ENCODE data around the gene KLLN.
"Not testable (repeated sequence)": the region's sequence is repeated elsewhere in the genome, so short reads cannot be mapped to it uniquely, and the experiment has no call there.

Gene KLLN, protein sequence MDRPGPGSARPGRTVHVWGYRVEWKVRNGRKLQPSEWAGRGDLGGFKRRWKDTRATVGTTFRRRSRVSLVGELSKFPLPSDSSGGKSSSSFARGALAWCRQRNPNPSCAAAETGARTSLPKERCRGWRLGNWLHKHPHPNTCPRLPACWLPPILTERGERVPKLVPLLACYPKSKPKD

DNA sequence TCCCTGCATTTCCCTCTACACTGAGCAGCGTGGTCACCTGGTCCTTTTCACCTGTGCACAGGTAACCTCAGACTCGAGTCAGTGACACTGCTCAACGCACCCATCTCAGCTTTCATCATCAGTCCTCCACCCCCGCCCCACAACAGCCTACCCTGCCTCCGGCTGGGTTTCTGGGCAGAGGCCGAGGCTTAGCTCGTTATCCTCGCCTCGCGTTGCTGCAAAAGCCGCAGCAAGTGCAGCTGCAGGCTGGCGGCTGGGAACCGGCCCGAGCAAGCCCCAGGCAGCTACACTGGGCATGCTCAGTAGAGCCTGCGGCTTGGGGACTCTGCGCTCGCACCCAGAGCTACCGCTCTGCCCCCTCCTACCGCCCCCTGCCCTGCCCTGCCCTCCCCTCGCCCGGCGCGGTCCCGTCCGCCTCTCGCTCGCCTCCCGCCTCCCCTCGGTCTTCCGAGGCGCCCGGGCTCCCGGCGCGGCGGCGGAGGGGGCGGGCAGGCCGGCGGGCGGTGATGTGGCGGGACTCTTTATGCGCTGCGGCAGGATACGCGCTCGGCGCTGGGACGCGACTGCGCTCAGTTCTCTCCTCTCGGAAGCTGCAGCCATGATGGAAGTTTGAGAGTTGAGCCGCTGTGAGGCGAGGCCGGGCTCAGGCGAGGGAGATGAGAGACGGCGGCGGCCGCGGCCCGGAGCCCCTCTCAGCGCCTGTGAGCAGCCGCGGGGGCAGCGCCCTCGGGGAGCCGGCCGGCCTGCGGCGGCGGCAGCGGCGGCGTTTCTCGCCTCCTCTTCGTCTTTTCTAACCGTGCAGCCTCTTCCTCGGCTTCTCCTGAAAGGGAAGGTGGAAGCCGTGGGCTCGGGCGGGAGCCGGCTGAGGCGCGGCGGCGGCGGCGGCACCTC, at the start of gene KLLN, which contains the start of gene PTEN:
Gene KLLN, minus strand, starts transcription at position 481 of the 891 bp plus-strand sequence. CDS start 1,046 bp downstream, outside the sequence.
Gene PTEN, plus strand, starts transcription at position 573 of the 891 bp plus-strand sequence. CDS start 845 bp downstream, outside the sequence.
- DNase-seq, result peak; percentile 95

DNA sequence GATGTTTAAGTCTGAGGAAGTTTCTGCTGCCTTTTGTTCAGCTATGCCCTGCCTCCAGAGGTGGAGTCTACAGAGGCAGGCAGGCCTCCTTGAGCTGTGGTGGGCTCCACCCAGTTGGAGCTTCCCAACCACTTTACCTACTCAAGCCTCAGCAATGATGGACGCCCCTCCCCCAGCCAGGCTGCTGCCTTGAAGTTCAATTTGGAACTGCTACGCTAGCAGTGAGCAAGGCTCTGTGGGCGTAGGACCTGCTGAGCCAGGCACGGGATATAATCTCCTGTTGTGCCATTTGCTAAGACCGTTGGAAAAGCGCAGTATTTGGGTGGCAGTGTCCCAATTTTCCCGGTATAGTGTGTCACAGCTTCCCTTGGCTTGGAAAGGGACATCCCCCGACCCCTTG, 40.1 kb upstream of the KLLN start:
- DNase-seq, result not testable (repeated sequence)

DNA sequence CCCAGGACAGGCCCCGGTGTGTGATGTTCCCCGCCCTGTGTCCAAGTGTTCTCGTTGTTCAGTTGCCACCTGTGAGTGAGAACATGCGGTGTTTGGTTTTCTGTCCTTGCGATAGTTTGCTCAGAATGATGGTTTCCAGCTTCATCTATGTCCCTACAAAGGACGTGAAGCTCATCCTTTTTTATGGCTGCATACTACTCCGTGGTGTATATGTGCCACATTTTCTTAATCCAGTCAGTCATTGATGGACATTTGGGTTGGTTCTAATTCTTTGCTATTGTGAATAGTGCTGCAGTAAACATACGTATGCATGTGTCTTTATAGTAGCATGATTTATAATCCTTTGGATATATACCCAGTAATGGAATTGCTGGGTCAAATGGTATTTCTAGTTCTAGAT, 34.6 kb upstream of the KLLN start:
- DNase-seq, result not testable (repeated sequence)

DNA sequence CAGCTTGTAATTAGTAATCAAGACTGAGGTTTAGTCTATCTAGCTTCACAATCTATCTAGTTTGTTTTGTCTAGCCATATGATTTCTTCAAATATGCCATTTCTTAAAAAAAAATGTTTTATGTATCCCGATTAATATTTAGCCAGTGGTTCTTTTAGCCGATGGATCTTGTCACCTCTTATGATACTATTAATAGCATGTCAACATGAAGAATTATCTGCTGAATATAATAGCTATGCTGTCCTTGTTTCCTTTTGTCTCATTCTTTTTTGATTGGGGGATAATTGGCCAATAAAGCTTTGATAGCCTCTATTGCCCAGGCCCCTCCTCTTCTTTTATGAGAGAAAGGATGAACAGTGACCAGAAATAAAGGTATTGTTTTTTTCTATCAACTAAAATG, 32.9 kb upstream of the KLLN start:
- DNase-seq, result no peak

DNA sequence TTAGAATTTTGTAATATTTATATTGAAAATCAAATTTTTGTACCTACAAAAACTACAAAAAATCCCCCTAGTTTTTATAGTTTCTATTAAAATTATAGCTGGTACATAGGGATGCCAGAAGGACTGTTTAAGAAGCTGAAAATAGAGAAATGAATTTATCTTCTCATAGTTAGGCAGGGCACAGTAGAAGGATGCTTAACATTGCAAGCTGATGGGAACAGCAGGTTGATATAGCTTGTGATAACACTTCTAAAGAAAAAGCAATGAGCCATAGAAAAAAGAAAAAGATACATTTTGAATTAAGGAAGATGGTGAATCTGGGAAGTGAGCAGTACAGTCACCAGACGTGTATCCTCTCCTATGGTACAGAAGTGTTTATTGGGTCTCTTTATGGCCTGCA, 32.1 kb upstream of the KLLN start:
- DNase-seq, result no peak

DNA sequence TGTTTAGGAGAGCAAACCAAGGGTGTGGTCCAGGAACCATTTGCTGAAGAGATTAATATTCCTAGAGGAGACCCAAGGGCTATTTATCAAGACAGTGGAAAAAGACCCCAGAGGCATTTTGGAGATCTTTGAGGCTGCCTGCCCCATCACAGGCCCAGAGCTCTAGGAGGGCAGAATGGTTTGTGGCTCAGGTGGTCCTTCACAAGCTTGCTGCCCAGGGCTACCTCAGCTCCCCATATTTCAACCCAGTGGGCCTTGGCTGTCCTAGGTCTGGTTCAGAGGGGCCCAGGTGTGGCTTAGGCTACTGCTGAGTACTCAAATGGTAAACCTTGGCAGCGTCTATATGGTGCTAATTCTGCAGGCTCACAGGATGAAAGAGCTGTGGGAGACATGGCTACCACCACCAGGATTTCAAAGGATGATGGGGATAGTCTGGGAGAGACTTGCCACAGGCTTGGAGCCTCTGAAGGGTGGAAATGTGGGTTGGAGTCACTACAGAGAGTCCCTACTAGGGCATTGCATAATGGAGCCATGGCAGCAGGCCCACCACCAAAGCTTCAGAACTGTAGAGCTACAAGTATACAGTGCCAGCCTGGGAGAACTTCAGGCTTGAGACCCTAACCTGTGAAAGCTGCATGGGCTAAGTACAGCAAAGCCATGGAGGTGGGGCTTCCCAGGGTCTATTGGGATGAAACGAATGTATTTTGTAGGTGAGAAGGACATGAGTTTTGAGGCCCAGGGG, 24.4 kb upstream of the KLLN start:
- no peak for DNase-seq

DNA sequence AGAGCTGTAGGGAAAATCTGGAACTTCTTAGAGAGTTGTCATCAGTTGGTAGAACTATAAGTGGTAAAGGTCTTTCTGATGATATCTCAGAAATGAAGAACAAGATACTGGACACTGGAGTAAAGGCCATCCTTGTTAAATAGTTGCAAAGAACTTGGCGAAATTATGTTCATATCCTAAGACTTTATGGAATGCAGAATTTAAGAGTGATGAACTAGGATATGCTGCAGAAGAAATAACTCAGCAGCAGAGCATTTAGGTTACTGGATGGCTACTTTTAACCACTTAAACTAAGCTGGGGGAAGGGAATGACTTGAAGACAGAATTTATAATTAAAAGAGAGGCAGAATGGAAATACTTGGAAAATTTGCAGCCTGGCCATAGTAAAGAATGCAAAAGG, 23.8 kb upstream of the KLLN start:
- DNase-seq, result no peak

DNA sequence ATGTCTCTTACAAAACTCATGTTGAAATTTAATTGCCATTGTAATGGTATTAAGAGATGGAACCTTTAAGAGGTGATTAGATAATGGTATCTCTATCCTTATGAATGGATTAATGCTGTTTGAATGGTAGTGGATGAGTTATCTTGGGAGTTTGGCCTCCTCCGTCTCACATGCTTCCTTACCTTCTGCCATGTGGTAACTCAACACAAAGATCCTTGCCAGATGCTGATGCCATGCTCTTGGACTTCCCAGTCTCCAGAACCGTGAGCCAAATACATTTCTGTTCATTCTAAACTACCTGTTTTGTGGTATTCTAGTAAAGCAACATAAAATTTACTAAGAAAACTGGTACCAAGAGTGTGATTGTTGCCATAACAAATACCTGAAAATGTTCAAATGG, 23.3 kb upstream of the KLLN start:
- DNase-seq, result no peak

DNA sequence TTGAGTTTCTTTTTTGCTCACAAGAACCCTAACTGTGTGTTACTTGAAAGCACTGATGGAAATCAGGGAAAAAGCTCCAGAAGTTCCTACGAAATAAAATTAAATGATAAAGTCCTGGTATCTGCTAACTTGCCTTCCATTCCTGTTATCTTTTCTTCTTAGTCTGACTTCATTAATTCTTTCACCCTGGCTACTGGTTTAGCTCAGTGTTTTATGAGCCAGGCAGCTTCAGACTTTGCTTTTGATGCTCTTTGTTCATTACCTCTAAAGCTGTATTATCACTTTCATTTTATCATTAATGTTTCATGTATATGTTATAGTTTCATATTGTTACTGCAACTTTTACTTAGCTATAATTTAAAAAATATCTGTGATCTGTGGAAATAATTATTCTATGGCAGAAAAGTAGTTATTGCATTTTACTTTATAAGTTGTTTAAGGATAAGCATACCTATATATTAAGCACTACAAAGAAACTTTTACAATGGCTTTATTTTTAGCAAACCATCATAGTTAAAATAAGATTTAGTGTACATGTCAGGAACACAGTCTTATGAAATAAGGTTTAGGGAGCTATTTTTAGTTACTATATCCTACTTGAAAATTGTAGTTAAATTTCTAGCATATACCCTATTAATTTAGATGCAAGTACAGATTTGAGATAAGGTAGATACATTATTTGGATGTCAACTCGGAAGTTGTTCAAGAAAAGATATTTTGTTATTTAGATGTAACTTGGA, 19.4 kb upstream of the KLLN start:
- DNase-seq, result no peak

DNA sequence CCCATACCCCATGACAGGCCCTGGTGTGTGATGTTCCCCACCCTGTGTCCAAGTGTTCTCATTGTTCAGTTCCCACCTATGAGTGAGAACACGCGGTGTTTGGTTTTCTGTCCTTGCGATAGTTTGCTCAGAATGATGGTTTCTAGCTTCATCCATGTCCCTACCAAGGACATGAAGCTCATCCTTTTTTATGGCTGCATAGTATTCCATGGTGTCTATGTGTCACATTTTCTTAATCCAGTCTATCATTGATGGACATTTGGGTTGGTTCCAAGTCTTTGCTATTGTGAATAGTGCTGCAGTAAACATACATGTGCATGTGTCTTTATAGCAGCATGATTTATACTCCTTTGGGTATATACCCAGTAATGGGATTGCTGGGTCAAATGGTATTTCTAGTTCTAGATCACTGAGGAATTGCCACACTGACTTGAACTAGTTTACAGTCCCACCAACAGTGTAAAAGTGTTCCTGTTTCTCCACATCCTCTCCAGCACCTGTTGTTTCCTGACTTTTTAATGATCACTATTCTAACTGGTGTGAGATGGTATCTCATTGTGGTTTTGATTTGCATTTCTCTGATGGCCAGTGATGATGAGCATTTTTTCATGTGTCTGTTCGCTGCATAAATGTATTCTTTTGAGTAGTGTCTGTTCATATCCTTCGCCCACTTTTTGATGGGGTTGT, 18.2 kb upstream of the KLLN start:
- not testable (repeated sequence) for DNase-seq

DNA sequence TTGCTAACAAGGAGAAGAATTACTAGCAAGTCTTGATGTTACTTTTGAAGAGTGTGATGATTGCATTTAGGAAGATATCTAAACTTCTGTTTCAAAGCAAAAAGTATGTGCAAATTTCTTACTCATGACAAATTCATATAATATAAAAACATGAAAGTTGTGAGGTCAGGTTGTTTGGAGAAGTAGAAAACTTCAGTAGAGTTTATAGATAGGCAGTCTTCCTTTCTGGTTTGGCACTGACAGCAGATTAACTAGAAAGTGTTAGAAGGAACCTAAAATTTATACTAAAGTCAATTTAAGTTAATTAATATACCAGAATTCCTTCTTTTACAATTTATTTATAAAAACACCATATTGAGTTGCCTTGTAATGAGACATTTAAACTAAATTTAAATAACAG, 17.0 kb upstream of the KLLN start:
- DNase-seq, result no peak

DNA sequence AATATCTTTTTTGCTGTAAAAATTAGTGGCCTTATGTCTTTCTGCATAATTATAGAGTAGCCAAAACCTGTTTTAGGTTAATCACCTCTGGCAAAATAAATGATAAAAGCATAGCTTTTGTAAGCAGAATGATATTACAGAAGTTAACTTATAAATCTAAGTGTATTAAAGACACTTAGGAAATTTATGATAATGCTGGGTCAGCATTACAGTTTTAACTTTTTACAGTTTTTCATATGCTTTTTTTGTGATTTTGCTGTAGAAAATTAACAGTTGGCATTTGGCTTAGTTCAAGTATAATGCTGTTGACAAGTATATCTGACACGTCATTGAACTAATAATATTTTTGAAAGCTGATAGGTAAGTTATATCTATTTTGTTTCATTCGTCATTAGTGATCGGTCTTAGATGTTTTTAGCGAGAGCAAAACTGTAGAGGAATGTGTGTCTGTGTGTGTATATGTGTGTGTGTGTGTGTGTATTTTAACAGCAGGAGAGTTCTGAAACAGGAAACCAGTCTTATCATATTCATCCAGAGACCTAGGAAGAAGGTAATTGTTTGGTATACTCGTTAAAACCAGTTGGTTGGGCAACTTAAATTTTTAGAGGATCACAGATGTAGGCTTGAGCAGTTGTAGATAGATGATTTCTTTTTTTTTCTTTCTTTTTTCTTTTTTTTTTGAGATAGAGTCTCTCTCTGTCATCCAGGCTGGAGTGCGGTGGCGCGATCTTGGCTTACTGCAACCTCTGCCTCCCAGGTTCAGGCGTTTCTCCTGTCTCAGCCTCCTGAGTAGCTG, 15.5 kb upstream of the KLLN start:
- no peak for DNase-seq

DNA sequence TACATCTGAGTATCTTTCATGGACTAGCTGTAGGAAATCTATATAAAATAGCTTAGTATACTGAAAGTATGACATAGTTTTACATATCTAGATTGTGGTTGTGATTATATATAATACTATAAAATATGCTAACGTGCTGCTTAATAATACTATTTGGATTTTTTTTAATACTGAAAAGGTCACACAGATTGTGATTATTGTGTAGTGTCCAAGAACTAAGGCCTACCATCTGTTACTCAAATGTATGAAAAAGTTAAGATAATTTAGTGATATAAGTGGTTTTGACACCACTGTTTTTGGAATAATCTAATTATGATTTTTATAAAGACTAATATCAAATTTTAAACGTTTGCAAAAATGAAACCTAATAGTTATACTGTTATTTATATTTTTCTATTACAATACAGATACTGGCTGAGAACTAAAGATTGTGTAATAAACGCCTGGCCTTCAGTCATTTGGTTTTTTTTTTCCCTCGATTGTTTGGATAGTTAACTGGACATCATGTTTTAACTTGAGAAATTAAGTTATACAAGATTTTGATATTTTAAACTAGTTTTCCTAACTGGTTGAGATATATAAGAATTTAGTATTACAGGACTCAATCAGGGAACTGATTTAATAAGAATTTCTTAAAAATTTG, 12.7 kb upstream of the KLLN start:
- DNase-seq, result no peak

DNA sequence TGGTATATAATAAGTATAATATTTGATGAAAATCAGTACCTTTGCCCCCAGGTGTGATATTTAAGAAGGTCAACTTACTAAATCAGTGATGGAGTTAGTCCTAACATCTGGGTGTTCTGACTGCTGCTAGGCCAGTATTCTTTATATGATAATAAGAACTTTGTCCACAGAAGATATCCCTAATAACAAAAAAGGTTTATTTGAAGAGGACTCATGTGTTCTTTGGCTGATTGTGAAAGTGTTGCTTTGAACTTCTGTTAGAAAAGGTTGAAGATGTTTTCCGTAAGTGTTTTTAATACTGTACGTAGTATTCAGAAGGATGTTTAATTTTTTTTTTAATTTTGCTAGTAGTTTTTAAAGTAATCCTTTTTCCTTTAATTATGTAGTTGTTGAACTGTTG, 10.3 kb upstream of the KLLN start:
- DNase-seq, result no peak

DNA sequence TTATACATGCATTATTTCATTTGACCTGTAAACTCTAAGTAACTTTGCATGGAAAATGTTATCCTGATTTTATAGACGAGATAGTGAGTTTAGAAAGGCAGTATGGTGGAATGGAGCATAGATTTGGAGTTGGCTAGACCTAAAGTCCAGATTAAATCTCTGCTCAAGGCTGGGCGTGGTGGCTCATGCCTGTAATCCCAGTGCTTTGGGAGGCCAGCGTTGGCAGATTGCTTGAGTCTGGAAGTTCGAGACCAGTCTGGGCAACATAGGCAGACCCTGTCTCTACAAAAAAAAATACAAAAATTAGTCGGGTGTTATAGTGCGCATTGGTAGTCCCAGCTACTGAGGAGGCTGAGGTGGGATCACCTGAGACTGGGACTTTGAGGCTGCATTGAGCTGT, 9.5 kb upstream of the KLLN start:
- DNase-seq, result no peak

DNA sequence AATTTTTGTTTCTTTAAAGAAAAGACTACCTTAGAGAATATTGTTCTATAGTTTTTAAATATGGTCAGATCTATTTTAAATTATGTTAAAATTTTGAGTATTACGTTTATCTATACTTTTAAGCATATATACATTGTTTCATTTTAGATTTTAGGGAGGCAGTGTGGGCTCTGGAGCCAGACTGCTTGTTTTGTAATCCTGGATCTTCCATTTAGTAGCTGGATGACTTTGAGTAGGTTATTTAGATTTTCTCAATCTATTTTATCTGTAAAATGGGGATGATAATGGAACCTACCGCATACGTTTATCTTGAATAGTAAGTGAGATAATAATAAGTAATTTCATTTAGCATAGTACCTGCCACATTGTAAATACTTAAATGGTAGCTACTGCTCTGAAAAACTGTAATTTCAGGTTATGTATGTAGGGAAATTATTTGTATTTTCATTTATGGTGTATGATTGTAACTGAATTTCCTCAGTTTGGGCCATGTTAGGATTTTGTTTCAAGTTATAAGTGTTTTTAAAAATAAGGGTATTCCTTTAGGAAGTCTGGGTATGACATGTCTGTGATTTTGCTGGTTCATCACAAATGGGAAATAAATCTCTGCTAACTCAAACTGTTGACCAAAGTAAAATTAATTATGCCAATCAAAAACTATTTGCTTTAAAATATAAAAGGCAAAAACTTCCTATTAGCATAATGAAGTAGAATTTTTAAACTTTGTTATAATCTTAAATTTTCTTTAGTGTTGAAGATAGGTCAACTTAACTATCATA, 6.6 kb upstream of the KLLN start:
- DNase-seq, result no peak

DNA sequence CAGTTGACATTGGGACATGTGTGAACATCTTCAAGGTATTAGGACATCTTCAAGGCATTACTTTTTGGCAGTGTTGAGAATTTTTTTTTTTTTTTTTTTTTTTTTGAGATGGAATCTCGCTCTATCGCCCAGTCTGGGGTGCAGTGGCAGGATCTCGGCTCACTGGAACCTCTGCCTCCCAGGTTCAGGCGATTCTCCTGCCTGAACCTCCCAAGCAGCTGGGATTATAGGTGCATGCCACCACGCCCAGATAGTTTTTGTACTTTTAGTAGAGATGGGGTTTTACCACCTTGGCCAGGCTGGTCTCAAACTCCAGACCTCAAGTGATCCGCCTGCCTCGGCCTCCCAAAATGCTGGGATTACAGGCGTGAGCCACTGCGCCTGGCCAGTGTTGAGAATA, 5.8 kb upstream of the KLLN start:
- DNase-seq, result not testable (repeated sequence)

DNA sequence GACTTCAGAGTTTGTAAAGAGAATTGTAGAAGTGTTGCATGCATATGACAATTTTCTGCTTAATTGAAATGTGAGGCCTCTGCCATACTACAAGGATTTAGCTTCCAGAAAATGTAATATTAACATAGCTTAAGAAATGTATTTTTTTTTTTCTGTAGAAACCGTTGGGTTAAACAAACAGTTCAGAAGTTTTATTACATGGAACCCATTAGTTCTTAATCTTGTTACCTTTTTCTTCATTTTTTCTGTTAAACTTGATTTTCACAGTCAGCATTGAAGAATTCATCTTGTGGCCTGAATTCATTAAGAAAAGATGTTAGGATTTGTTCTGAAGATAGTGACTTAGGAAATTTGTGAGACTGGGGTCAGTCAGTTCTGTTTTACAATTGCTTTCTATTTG, 4.9 kb upstream of the KLLN start:
- no peak for DNase-seq

DNA sequence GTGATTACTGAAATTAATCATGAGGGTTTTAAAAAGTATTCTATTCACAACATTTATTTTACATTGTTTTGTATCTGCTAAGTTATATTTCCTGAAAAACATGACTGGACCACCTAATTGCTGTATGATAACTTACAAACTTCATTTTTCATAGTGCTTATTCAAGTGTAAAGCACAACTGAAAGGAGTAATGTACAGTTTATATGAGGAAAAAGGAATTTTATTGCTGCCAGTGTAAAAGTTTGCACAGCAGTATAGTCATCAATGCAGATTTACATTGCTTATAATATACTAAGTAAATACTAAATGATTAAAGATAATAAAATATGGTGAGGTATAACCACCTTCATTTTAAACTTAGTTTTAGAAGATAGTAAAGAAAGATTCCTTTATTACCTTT, 4.1 kb upstream of the KLLN start:
- no peak for DNase-seq

DNA sequence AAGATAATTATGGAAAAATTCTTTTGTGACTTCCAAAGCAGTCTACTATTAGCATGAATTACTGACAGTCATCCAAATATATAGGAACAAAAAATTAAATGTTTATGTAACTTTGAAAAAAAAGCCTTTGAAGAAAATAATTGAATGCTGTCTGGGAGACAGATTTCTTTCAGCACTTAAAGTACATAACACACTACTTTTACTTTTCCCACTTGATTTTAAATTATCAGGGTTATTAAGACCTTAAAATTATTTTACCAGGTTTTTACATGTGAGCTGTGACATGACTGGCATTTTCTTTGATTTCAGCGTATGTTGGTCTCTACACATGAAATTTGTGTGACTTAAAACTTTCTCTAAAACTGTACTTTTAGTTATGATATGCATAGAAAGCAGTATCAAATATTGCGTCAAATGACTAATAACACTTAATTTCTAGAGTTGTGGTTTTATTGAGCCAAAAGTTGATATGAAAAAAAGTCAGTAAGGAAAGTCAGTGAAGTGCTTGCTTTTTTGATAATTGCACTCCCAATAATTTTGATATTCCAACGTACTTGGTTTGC, 3.2 kb upstream of the KLLN start:
- DNase-seq, result no peak
